Adrenal gland (tissue), 5 donors: ENCODE measurements around the gene ALKBH5.

ENCODE experiments used
- POLR2A ChIP-seq, 2 donors: fragments of 450-650 bp; IDR thresholded peaks; one replicate each; pipeline ENCODE4 v1.6.1; 2017; ENCODE audit warnings: antibody characterized with exemption in 2 of 2, mild to moderate bottlenecking in 2 of 2, moderate library complexity in 1 of 2
- TF ChIP-seq, protein P1 (sequence below), 6 experiments: fragments of 450-650 bp in 4 of 6; fragments of 200-600 bp in 2 of 6; sonication (generic) in 1 of 6; IDR thresholded peaks; 1 replicate in 5 of 6; 2 replicates in 1 of 6; pipeline versions ENCODE4 v1.5.1 to v1.8.0; 2016 to 2021; ENCODE audit warnings: antibody characterized with exemption in 6 of 6, mild to moderate bottlenecking in 2 of 6, moderate library complexity in 1 of 6
- donor health status: DM: no; HTN: no; CAD: no.

DNA sequence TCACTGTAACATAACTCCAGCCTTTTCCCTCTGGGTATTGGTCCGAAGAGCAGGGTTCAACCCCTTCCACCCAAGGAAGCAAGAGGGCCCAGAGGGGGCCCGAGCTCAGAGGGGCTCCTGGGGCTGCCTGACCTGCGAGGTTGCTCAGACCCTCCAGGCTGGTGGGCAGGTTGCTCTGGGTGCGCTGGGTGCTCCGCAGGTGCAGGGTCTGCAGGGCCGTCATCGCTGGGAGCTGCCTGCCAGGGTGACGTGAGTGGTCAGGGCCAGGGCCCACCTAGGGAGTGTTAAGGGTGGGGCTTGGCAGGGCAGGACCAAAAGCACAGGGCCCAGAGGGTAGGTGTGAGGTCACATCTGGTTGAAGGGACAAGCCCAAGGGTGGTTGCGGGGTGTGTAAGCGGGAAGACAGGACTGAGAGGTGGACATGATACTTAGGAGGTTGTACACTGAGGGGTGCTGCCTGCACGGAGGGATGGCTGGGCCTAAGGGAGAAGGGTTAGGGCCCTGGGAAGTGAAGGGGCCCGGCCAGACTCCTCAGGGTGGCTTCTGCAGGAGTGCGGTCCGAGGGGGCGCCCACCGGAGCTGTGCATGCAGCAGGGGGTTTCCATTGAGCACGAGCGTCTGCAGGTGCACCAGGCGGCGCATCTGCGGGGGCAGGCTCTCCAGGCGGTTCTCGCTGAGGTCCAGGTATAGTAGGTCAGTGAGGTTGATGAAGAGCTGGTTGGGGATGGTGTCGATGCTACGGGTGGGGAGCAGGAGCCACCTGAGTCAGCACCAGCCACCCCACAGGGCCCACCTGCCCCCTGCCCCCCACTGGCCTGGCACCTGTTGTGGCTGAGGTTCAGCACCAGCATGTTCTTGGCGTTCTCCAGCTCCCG is 70.6 kb downstream of the ALKBH5 start:
- TF ChIP-seq, protein P1, sequence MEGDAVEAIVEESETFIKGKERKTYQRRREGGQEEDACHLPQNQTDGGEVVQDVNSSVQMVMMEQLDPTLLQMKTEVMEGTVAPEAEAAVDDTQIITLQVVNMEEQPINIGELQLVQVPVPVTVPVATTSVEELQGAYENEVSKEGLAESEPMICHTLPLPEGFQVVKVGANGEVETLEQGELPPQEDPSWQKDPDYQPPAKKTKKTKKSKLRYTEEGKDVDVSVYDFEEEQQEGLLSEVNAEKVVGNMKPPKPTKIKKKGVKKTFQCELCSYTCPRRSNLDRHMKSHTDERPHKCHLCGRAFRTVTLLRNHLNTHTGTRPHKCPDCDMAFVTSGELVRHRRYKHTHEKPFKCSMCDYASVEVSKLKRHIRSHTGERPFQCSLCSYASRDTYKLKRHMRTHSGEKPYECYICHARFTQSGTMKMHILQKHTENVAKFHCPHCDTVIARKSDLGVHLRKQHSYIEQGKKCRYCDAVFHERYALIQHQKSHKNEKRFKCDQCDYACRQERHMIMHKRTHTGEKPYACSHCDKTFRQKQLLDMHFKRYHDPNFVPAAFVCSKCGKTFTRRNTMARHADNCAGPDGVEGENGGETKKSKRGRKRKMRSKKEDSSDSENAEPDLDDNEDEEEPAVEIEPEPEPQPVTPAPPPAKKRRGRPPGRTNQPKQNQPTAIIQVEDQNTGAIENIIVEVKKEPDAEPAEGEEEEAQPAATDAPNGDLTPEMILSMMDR (IDR thresholded peaks at IDR 0.05) = no peak
- no peak for TF ChIP-seq POLR2A (IDR thresholded peaks at IDR 0.05)
